Endothelial cell of umbilical vein (primary cell): Measurements from ENCODE around the gene OR6V1. TPM values are rescaled to one million over a fixed set of nuclear protein-coding genes. Genes with fewer than 3 reads are reported as not detected.

Experiments used
- BruUV-seq: library from RNA; stranded (reverse); fragments of 400-500 nt; replicated peaks from 2 replicates; lab custom pipeline; 2021; lab: Mats Ljungman, UMichigan
- CTCF ChIA-PET: fragments of 300-600, 350-600 bp; sonication (Branson Sonifier 250); formaldehyde crosslinking; loops from one replicate; lab custom pipeline; 2021; ENCODE audit warnings: antibody characterized with exemption, inconsistent platforms; lab: Charles Lee
- POLR2A ChIA-PET: fragments of 300-600, 350-600 bp; sonication (Branson Sonifier 250); formaldehyde crosslinking; loops from one replicate; lab custom pipeline; 2021; ENCODE audit warnings: antibody characterized with exemption, inconsistent platforms; lab: Charles Lee
- DNase-seq: peaks from one replicate; pipeline ENCODE4 v3.0.0-alpha.2; 2011; ENCODE audit warnings: low read depth, low spot score
- FAIRE-seq: peaks from 2 replicates; lab custom pipeline; 2011; peaks lifted over from hg19 to GRCh38; lab: Jason Lieb, UNC
- H2AFZ ChIP-seq: 2 replicates; pipeline ENCODE4 v1.6.0; 2012; ENCODE audit warnings: low read depth, low read length, control low read depth, inconsistent platforms
- H3K27ac ChIP-seq: 2 replicates; pipeline ENCODE4 v1.5.1; 2011; ENCODE audit warnings: low read depth, mild to moderate bottlenecking, control low read depth, low read length, moderate library complexity; ENCODE audit not compliant: insufficient read depth
- H3K27me3 ChIP-seq, 2 experiments: 2 replicates each; pipeline versions ENCODE4 v1.6.0 to v1.6.1; 2011; ENCODE audit warnings: low read length in 2 of 2, mixed read lengths in 1 of 2; ENCODE audit not compliant: control insufficient read depth in 2 of 2, insufficient read depth in 2 of 2
- H3K36me3 ChIP-seq, 2 experiments: 2 replicates in 1 of 2; 3 replicates in 1 of 2; pipeline ENCODE4 v1.5.1; 2011; ENCODE audit warnings: low read length in 2 of 2, mild to moderate bottlenecking in 1 of 2, moderate library complexity in 1 of 2; ENCODE audit not compliant: control insufficient read depth in 2 of 2, insufficient read depth in 2 of 2; ENCODE audit errors: extremely low read depth in 1 of 2
- H3K4me1 ChIP-seq: 3 replicates; pipeline ENCODE4 v1.5.1; 2011; ENCODE audit warnings: mild to moderate bottlenecking, low read length; ENCODE audit not compliant: control insufficient read depth, insufficient read depth; ENCODE audit errors: extremely low read depth
- H3K4me2 ChIP-seq: 2 replicates; pipeline ENCODE4 v1.6.1; 2011; ENCODE audit warnings: low read length, control low read depth, mixed read lengths; ENCODE audit not compliant: insufficient read depth
- H3K4me3 ChIP-seq, 3 experiments: fragments of 200-600 bp in 1 of 3; sonication (generic), shearing (Covaris generic) in 1 of 3; replicated peaks in 1 of 3; 2 replicates each; pipeline ENCODE4 v1.5.1; 2011 to 2016; ENCODE audit warnings: control low read depth in 3 of 3, low read length in 3 of 3, mild to moderate bottlenecking in 2 of 3, inconsistent platforms in 1 of 3, low read depth in 1 of 3, moderate library complexity in 1 of 3; ENCODE audit not compliant: insufficient read depth in 1 of 3
- H3K79me2 ChIP-seq: 2 replicates; pipeline ENCODE4 v1.6.0; 2012; ENCODE audit warnings: low read length, inconsistent platforms; ENCODE audit not compliant: control insufficient read depth, insufficient read depth
- H3K9ac ChIP-seq: replicated peaks from 2 replicates; pipeline ENCODE3; 2011; ENCODE audit warnings: low read length, control low read depth; ENCODE audit not compliant: insufficient read depth; ENCODE audit errors: extremely low read depth
- H3K9me1 ChIP-seq: replicated peaks from 3 replicates; pipeline ENCODE4 v1.6.0; 2011; ENCODE audit warnings: mild to moderate bottlenecking, low read length; ENCODE audit not compliant: control insufficient read depth, insufficient read depth; ENCODE audit errors: extremely low read depth
- H3K9me3 ChIP-seq: replicated peaks from 2 replicates; pipeline ENCODE4 v1.5.1; 2012; ENCODE audit warnings: low read length, inconsistent platforms; ENCODE audit not compliant: control insufficient read depth, insufficient read depth
- H4K20me1 ChIP-seq: replicated peaks from 2 replicates; pipeline ENCODE3; 2011; ENCODE audit warnings: mild to moderate bottlenecking, low read length; ENCODE audit not compliant: control insufficient read depth, insufficient read depth; ENCODE audit errors: extremely low read depth
- EZH2 ChIP-seq: IDR thresholded peaks from 2 replicates; pipeline ENCODE4 v1.6.1; 2012; ENCODE audit warnings: borderline replicate concordance, low read depth, mild to moderate bottlenecking, moderate library complexity, low read length, inconsistent platforms; ENCODE audit not compliant: severe bottlenecking
- FOS ChIP-seq: IDR thresholded peaks from 2 replicates; pipeline ENCODE4 v1.6.1; 2011; ENCODE audit warnings: mild to moderate bottlenecking, low read length, moderate library complexity, borderline replicate concordance; ENCODE audit not compliant: insufficient read depth
- GATA2 ChIP-seq: IDR thresholded peaks from 2 replicates; pipeline ENCODE4 v1.7.0; 2011; ENCODE audit warnings: low read depth, mild to moderate bottlenecking, moderate library complexity, mixed read lengths, low read length; ENCODE audit not compliant: insufficient read length, insufficient read depth
- JUN ChIP-seq: IDR thresholded peaks from 2 replicates; pipeline ENCODE4 v1.6.1; 2011; ENCODE audit warnings: borderline replicate concordance, low read depth; ENCODE audit not compliant: insufficient read length, insufficient read depth
- MAX ChIP-seq: IDR thresholded peaks from 2 replicates; pipeline ENCODE4 v1.6.1; 2011; ENCODE audit not compliant: insufficient read depth, insufficient read length
- MYC ChIP-seq: IDR thresholded peaks from one replicate; pipeline ENCODE4 v1.6.1; 2011; ENCODE audit warnings: mild to moderate bottlenecking, low read depth, low read length
- POLR2AphosphoS5 ChIP-seq: IDR thresholded peaks from 2 replicates; pipeline ENCODE4 v1.6.1; 2012; ENCODE audit warnings: low read depth, mild to moderate bottlenecking, control low read depth, low read length, moderate library complexity; ENCODE audit not compliant: insufficient read depth
- dilution Hi-C: fragments of 300-500 bp; cut with MboI; formaldehyde crosslinking; loops from one replicate; pipeline ENCODE4 v1.15.0; 2019; ENCODE audit warnings: low sequenced_read_pairs; ENCODE audit not compliant: extremely low pct_ligation_motif_present
- intact Hi-C: fragments of 100-400 bp; cut with micrococcal nuclease; formaldehyde crosslinking; loops from one replicate; pipeline ENCODE4 v1.10.0; 2022
- polyA plus RNA-seq, 4 experiments: library from polyadenylated mRNA; depleted of rRNA in 3 of 4; stranded (reverse) in 3 of 4; unstranded in 1 of 4; fragments of >200 nt; gene quantifications; 2 replicates each; pipeline versions ENCODE4 v1.2.1 to v1.2.3, GENCODE V29; 2011 to 2012; ENCODE audit warnings: missing spikeins in 1 of 4
- total RNA-seq: library from RNA; stranded (reverse); gene quantifications from 2 replicates; pipeline ENCODE4 v1.2.3, GENCODE V29; 2021
- TF ChIP-seq, protein P1 (sequence below), 2 donors: IDR thresholded peaks; 1 replicate in 1 of 2; 2 replicates in 1 of 2; pipeline ENCODE4 v1.5.1; 2011; ENCODE audit warnings: low read length in 2 of 2, mild to moderate bottlenecking in 2 of 2, moderate library complexity in 2 of 2, control low read depth in 1 of 2, inconsistent platforms in 1 of 2, low read depth in 1 of 2; ENCODE audit not compliant: insufficient read depth in 1 of 2; ENCODE audit errors: extremely low read depth in 1 of 2

Gene OR6V1
- total and polyA plus RNA-seq, 2 donors (not counting 3 experiments of a cell fraction or from before 2014, with no cell fraction given), result not detected

- intact Hi-C loops (loop anchor here (5.0 kb wide), 1 partner anchor 292 kb away; no protein-coding TSS in a partner anchor), dilution Hi-C loops (loop anchor here (25.0 kb wide), 1 partner anchor 207 kb away; the partner anchor contains the start of gene TAS2R40)
- Histone ChIP-seq H4K20me1 (no peaks in the 10 kb centered on the region), H3K4me2 (no peak overlapping the region), H3K36me3 (no peaks in the 10 kb centered on the region), H3K79me2 (no peaks in the 10 kb centered on the region), H2AFZ (no peak overlapping the region), H3K27ac (no peak overlapping the region), H3K4me1 (peaks cover 3% of the 10 kb centered on the region), H3K27me3 (peaks cover 15 to 18% of the 10 kb centered on the region in 2 experiments), H3K9ac (no peak overlapping the region), H3K9me1 (no peaks in the 10 kb centered on the region), H3K4me3 (no peak overlapping the region), H3K9me3 (no peaks in the 10 kb centered on the region)
- no TSS peak for BruUV-seq
- POLR2A ChIA-PET, result no interaction called here
- DNase-seq (no peak), FAIRE-seq (no peak)
- no peak for TF ChIP-seq EZH2
- TF ChIP-seq MYC, result no peak
- TF ChIP-seq JUN, result no peak
- no peak for TF ChIP-seq GATA2
- TF ChIP-seq, protein P1, sequence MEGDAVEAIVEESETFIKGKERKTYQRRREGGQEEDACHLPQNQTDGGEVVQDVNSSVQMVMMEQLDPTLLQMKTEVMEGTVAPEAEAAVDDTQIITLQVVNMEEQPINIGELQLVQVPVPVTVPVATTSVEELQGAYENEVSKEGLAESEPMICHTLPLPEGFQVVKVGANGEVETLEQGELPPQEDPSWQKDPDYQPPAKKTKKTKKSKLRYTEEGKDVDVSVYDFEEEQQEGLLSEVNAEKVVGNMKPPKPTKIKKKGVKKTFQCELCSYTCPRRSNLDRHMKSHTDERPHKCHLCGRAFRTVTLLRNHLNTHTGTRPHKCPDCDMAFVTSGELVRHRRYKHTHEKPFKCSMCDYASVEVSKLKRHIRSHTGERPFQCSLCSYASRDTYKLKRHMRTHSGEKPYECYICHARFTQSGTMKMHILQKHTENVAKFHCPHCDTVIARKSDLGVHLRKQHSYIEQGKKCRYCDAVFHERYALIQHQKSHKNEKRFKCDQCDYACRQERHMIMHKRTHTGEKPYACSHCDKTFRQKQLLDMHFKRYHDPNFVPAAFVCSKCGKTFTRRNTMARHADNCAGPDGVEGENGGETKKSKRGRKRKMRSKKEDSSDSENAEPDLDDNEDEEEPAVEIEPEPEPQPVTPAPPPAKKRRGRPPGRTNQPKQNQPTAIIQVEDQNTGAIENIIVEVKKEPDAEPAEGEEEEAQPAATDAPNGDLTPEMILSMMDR (IDR thresholded peaks at IDR 0.05; ENCODE audit: extremely low read depth in 1 of 2, insufficient read depth in 1 of 2, low read depth in 1 of 2, low read length in 2 of 2), result no peak
- no peak for TF ChIP-seq POLR2AphosphoS5
- TF ChIP-seq FOS, result no peak
- no peak for TF ChIP-seq MAX
- CTCF ChIA-PET, result interaction anchor here (0.9 to 26.4 kb wide), 9 partner anchors 8 to 471 kb away, joined by 3 to 967 read pairs (median 3); partner anchors contain the start of gene TAS2R40
Observed at GRCh38 chr7:143005632-143006260, 46.4 kb upstream of the OR6V1 start.
